Left renal pelvis (tissue), 4 donors: Measurements from ENCODE around the gene PRSS1. TPM values are rescaled to one million over a fixed set of nuclear protein-coding genes. Genes with fewer than 3 reads are reported as not detected.
"Not testable (repeated sequence)": the region's sequence is repeated elsewhere in the genome, so short reads cannot be mapped to it uniquely, and the experiment has no call there.

ENCODE experiments used
- DNase-seq, 4 donors: peaks; one replicate each; pipeline ENCODE4 v3.0.0-alpha.2; 2013; ENCODE audit warnings: low read depth in 4 of 4, low spot score in 3 of 4
- polyA plus RNA-seq, 4 donors: library from polyadenylated mRNA; unstranded; fragments of 120-200 nt; gene quantifications; one replicate each; pipeline ENCODE4 v1.2.1, GENCODE V29; 2013; ENCODE audit not compliant: insufficient read length in 4 of 4

Gene PRSS1
- polyA plus RNA-seq, 4 donors: not detected

- no peak for DNase-seq
Observed at GRCh38 chr7:142745745-142746144, 3.5 kb upstream of the PRSS1 start.

GRCh38 chr7:142746264-142746663 lies 3.0 kb upstream of the PRSS1 start:
- DNase-seq: no peak

GRCh38 chr7:142748410-142748809 lies 862 bp upstream of the PRSS1 start:
- DNase-seq: not testable (repeated sequence)

GRCh38 chr7:142750321-142750938 lies 1.2 kb downstream of the PRSS1 start:
- DNase-seq: no peak

GRCh38 chr7:142751526-142752175 lies 2.4 kb downstream of the PRSS1 start:
- not testable (repeated sequence) for DNase-seq

- DNase-seq: no peak
Observed at GRCh38 chr7:142752376-142753225, 3.3 kb downstream of the PRSS1 start.

GRCh38 chr7:142753366-142753765 lies 4.1 kb downstream of the PRSS1 start:
- DNase-seq: no peak

- not testable (repeated sequence) for DNase-seq
Observed at GRCh38 chr7:142753925-142754491, 4.7 kb downstream of the PRSS1 start.

GRCh38 chr7:142754681-142755575 lies 5.7 kb downstream of the PRSS1 start:
- DNase-seq: no peak

- DNase-seq: not testable (repeated sequence)
Observed at GRCh38 chr7:142758312-142758711, 9.0 kb downstream of the PRSS1 start.

- DNase-seq: no peak
Observed at GRCh38 chr7:142759433-142759832, 10.2 kb downstream of the PRSS1 start.

GRCh38 chr7:142760071-142760642 lies 10.9 kb downstream of the PRSS1 start:
- DNase-seq: no peak

GRCh38 chr7:142761606-142762005 lies 12.3 kb downstream of the PRSS1 start:
- not testable (repeated sequence) for DNase-seq

GRCh38 chr7:142762104-142762503 lies 12.8 kb downstream of the PRSS1 start:
- DNase-seq: no peak

- DNase-seq: no peak
Observed at GRCh38 chr7:142767451-142767850, 18.2 kb downstream of the PRSS1 start.

GRCh38 chr7:142767861-142768260 lies 18.6 kb downstream of the PRSS1 start:
- DNase-seq: no peak

- DNase-seq: not testable (repeated sequence)
Observed at GRCh38 chr7:142768885-142769284, 19.6 kb downstream of the PRSS1 start.

- DNase-seq: no peak
Observed at GRCh38 chr7:142770661-142771352, 21.5 kb downstream of the PRSS1 start, which contains the start of gene PRSS2. Gene PRSS2, plus strand, starts transcription at chr7:142770970. Its CDS starts 13 bp downstream, at chr7:142770983.

- peak in 2 of 4 donors; percentile 2 to 24 for DNase-seq
Observed at GRCh38 chr7:142771353-142771723, 22.1 kb downstream of the PRSS1 start.
